Inflammatory macrophage treated with lipopolysaccharide for 4 hours (primary cell): ENCODE results near the gene GAST.

Source experiments
- DNase-seq: peaks from one replicate; pipeline ENCODE4 v3.0.0-alpha.2; 2020

GAST gene

DNA sequence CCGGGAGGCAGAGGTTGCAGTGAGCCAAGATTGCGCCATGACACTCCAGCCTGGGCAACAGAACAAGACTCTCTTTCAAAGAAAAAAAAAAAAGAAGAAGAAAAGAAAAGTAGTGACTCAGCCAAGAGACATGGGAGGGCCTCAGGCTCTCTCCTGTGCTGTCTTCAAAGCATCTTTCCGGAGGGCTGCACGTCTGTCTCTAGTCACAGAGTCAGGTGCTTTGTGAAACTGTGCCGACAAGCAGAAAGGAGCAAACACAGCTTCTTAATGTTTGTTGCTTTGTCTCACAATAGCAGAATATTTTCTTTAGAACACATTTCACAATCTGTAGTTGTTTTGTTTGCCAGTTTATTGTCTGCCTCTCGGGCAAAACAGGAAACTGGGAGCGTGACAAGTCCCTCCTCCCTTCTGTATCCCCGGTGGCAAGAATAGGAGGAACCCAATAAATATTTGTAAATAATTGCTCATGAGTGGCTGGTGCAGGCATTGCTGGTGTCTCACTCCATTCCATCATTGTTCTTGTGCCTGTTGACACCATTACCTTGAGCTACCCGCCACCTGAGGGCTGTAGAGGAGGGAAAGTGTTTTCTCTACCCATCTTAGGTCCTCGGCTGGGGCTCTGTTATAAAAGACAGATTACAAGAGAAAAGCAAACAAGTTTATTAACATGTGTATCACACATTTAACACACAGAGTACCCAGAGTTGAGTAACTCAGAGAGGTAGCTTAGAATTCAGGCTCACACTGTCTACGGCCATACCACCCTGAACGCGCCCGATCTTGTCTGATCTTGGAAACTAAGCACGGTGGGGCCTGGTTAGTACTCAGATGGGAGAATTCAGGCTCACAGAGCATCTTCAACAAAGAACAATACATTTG lies 5.5 kb downstream of the GAST start:
- peak; percentile 77 for DNase-seq

DNA sequence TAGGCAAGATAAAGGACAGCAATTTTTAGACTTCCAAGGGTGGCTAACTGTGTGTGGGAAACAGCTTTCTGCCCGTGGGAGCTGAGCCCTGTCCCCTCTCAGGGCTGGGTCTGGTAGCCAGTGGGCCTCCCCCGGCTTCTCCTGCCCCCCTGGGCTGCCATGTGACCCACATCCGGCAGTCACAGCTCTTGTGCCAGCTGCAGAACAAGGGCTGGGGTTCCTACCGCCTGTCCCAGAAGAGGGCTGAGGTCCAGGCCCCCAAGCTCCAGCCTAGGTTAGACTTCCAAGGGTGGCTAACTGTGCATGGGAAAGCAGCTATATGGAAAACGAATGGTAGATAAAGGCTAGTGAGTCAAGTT lies 6.1 kb downstream of the GAST start:
- no peak for DNase-seq

DNA sequence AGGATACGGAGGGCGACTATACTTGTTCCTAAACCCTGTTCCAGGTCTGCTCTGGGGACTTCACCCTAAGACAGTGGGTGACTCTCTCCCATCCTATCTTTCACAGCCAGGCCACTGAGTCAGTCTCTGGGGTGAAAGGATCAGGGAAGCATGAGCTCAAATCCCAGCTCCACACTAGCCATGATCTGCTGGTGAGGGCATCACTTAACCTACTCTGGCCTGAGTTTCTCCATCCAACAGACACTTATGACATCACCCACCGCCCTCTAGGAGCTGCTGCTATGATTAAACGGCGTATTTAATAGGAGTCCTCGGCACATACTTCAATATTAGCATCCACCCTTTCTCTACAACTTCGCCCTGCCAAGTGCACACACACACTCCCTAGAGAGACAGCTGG lies 10.1 kb downstream of the GAST start:
- DNase-seq = no peak

DNA sequence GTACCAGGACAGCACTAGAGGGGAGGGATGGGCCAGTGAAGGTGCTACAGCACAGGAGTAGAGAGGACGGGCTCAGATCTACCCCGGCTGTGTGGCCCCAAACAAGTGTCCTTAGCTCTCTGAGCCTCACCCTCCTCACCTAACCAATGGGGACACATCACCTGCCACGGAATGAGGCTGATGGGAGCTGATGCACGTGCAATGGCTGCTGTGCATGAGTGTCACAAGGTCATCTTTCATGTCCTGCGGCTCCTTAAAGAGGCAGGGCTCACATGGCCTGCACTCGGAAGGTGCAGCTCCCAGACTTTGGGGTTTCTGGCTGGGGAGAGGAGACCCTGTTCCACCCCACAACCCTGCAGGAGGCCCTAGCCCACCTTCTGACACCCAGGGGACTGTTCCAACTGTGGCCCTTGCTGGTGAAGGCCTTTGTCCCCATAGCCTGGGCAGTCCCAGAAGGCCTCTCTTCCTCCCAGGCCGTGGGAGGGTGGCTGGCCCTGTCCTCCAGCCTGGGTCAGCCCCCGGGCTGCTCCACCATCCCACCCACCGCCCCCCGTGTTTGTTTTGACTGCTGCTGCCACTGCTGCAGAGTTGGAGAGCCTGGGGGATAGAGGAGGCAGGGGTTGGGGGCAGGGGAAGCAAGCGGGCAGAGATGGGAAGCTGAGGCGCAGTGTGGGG lies 11.8 kb downstream of the GAST start:
- DNase-seq = no peak

DNA sequence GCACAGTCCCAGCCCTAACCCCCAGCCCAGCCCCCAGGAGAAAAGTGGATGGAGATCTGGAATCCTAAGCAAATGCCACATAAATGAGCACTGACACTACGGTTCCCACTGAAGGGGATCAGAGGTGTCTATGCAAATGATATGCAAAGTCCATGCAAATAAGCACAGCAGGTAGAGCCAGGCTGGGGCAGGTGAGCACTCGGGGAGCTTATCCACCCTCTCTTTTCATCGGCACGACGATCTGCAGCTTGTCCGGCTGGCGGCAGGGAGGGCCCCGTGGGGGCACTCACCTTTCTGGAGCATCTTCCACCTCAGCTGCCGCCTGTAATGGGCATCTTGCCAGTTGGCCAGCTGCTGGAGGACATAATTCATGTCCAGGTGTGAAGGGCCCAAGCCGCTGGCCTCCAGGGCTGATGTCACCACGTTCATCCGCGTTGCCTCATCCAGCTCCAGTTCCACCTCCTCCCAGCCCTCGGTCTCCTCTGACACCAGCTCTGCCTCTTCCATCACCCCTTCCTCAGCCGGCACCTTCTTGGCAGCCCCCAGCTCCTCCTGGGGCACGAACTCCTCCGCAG lies 12.4 kb downstream of the GAST start:
- no peak for DNase-seq

DNA sequence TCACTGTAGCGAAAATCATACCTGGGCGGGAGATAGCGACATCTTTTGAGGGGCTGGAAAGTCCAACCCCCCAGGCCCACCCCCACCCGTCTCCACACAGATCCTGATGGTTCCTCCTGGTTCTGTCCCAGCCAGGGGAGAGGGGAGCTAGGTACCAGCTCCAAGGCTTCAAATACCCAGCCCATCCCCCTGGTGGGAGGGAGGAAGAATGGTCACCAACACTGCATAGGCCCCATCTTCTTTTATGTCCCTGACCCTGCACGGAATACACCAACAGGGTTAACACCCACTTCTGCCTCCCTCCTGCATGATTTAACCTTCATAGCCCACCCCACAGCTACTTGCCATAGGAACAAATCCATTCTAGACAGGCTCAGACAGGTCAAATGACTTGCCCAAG lies 13.0 kb downstream of the GAST start:
- no peak for DNase-seq

DNA sequence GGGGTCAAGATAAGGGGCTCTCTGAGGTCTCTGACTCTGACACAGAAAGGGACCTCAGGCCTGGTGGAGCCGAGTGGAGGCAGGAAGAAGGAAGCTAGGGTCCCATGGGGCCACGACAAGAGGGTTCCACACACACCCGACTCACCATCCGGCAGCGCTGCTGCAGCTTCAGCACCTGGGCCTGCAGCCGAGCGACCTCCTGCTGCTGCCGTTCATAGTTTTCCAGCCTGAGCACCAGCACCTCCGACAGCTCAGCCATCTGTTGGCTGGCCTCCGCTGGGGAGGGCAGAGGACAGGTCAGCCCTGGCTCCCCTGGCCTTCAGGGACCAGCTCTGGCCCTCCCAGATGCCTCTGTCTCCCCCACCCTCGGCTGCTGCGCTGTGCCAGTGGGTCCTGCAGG lies 15.9 kb downstream of the GAST start:
- no peak for DNase-seq

DNA sequence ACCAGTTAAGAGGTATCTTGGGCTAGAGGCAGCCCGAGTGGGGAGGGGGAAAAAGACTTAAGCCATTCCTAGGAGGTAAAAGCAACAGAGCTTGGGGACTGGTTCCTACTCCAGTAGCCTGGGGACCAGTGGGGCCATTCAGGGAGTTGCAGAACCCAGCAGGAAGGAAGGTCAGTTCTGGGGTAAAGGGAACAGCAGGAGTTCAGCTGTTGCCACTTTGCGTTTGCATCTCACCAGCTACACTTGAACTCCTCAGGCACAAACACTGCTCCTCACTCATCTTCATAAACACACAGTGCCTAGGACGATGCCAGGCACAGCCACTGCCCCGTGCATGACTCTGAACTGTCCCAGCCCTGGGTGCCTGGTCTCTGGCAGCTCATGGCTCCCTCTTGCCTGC lies 18.3 kb downstream of the GAST start:
- peak; percentile 8 for DNase-seq

DNA sequence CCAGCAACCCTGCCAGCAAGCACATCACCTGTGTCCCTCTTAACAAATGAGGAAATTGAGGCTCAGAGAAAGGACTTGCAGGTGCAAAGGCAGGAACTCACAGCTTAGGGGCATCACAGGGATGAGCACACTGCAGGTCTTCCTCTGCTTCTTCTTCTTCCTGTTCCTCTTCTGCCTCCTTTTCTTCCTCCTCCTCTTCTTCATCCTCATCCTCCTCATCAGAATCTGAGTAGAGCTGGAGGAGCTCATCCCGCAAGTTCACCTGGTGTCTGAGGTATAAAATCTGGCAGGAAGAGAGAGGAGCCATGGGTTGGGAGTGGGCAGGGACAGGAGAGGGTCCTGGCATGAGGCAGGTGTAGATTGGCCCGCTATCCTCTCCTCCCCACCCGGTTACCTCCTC lies 19.7 kb downstream of the GAST start:
- no peak for DNase-seq

DNA sequence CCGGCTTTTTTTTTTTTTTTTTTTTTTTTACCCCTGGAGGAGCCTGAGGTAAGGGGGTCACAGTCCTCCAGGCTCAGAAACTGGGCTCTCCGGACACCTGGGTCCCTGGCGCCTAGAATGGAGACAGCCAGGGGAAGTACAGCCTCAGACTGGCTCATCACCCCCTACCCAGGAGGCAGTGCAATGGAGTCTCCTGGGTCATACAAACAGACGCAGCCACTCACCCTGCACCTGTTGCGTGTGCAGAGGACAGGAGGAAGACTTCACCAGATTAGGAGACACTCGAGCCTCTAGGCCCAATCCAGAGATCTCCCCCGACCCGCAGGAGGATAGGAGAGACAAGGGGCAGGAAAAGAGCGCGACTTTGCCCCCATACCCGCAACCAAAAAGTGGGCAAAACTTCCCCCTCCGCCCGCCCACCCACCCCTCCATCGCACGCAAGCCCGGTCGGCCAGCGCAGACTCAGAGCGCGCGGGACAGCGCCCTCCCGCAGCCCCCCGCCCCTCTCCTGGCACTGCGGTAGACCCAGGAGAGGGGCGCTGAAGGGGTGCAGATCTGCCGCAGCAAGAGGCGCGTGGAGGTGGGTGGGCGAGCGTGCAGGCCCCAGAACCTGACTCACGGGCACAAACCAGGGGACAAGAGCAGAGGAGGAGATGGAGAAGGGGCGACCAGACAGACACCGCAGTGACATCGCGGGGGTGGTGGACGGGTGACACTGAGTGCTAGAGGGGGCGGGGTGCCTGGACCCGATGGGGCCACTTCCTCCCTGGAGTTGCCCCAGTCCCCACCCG lies 21.4 kb downstream of the GAST start:
- peak; percentile 1 for DNase-seq

DNA sequence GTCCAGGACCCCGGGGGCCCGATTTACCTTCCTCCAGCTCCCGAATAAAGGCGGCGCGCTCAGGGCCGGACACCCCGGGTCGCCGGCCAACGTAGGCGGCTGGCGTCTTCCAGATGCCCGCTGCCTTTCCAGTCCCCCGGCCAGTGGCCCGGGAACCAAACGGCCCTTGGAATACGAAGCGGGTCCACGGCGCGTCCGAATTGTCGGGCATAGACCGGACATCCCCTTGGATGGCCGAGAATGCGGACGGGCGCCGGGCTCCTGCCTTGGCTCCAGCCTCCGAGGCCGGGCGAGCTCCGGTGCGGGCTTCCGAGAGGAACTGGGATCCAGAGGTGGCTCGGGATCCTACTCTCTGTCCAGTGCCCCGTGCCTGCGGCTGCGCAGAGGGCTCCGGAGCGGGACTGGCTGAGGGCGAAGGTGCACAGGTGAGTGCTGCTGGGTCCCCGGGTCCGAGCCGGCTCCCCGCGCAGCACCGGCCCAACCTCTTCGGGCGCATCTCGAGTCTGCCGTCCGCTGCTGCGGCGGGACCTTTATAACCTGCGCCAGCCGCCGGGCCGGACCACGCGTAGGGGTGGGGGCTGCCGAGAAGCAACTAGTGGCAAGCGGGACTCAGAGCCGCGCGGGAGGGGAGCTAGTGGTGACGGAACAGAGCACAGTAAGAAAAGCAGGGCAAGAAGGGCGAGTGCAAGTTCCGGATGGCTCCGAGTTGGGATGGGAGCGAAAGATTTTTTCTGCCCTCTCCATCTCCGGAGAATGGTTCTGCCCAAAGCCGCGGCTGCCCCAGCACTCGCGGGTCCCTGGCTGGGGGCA lies 22.2 kb downstream of the GAST start, which contains the start of gene HAP1:
TSS of gene HAP1 (minus strand) at position 505 of the 810 bp plus-strand sequence. CDS start at position 496, 9 bp downstream.
- no peak for DNase-seq

DNA sequence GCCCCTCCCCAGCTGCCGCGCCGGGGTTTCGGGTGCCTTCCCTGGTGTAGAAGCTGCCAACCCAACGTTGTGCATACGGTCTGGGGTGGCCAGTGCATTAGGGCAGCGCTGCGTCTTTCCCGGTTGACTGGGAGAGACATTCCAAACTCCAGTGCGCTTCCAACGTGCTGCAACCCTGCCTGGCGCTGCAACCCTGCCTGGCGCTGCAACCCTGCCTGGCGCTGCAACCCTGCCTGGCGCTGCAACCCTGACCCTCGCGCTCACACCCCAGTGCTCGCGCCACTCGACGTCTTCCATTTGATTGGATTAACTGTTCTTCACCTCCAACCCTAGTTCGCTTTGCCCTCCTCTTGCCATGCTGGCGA lies 22.8 kb downstream of the GAST start:
- no peak for DNase-seq

DNA sequence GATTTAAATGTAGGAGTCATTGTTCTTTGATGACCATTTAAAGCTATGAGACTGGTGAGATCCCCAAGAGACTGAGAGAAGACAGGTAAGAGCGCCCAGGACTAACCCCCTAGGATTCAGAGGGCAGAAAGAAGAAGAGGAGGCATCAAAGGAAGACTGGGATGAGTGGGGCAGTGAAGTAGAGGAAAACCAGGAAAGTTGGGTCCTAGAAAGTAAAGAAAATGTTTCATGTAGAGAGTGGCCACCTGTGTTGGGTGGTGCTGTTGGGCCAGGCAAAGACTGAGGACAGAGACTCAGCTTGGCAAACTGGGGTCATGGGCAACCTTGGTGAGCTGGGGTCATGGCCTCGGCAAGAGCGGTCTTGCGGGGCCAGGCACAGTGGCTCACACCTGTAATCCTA lies 23.6 kb downstream of the GAST start:
- no peak for DNase-seq

DNA sequence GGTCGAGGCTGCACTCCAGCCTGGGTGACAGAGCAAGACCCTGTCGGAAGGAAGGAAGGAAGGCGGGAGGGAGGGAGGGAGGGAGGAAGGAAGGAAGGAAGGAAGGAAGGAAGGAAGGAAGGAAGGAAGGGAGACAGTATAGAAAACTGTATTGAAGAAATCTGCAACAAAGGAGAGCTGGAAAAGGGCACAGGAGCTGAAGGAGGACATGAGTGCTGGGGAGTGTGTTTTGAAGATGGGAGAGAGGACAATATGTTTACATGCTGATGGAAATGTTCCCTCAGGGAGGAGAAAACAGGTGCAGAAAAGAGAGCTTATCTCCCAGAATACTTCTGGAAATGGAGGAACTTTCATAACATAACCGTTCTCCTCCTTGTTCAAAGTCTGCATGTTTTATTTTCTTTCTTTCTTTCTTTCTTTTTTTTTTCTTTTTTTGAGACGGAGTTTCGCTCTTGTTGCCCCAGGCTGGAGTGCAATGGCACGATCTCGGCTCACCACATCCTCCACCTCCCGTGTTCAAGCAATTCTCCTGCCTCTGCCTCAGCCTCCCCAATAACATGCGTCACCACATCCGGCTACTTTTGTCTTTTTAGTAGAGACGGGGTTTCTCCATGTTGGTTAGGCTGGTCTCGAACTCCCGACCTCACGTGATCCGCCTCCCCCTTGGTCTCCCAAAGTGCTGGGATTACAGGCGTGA lies 25.0 kb downstream of the GAST start:
- DNase-seq = no peak

DNA sequence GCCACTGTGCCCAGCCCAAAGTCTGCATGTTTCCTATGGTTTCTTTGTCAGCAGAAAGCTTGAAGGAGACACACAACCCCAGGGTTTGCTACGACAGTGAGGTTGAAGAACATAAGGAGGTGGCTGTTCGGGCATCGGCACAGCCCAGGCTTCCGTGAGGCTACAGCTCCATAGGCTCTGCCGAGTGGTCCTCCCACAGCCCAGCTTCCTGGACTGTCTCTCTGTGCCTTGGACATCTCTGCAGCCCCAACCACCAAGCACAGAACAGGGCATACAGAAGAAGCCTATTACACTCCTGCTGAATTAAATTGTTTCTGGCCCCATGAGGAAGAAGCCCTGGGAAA lies 25.5 kb downstream of the GAST start:
- no peak for DNase-seq

DNA sequence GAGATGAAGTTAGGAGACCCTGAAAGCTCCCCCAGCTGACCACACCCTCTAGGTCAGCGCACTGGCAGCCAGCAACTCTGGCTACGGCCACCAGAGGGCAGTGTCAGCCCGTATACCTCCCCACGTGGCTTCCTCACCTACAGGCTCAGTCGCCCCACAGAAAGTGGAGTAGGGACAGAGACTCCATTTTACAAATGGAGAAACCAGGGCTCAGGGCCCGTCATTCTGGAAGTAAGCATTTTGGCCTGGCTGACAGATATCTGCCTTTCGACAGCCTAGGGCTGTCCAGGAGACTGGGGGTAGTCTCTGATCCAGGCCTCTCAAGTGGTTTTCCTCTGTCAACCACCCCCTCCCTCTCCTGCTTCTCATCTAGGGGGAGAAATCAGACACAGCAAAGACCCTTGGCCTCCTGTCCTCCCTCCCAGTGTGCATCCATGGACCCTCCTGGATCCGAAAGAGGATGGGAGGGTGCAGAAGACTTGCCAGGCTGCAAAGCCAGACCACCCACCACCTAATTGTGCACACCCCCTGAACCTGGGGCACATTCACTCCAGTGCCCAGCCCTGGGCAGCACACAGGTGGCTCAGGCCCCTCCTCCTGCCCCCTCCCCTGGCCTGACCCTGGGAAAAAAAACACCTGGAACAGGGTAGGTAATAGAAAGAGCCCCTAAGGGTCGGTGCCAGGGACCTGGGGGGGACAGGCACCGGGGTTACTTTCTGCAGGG lies 26.1 kb downstream of the GAST start:
- DNase-seq = peak; percentile 67

DNA sequence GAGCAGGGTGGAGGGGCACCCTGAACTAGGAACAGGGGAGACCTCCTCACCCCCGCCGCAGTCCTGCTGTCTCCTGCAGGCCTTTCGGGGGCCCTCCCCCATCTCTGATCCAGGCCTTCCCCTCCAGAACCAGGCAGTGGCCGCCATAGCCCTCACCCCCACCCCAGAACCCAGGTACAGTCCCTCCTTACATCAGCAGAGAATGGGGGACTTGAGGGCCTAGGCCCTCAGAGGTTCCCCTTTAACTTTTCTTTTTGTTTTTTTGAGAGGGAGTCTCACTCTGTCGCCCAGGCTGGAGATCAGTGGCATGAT lies 26.6 kb downstream of the GAST start:
- DNase-seq = no peak

DNA sequence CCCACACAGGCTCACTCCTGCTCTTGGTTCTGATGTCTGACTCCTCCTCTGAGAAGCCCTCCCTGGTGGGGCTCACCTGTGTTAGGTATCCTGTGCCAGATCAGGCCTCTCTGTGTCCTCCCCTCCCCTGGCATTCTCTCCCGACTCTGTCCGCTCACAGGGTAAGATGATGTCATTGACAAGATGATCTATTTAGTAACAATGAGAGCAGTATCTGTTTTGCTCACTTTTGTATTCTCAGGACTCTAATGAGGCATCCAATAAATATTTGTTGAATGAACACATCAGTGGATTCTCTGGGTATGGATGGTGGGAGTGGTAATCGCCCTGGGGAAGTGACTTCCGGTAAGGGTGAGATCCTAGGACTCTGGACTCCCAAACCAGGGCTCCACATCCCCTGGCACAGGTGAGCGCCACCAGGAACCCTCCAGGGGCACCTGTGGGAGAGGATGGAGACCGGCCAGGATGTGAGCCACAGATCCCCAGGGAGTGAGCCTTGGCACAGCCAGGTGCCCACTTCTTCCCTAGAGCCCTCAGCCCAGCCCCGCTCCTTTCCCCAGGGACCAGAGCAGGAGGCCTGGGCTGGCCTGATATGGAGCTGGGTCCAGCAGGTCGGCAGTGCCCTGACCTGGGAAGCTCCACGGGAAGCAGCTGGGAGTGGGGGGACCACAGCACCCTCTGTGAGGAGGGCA lies 27.7 kb downstream of the GAST start:
- no peak for DNase-seq

DNA sequence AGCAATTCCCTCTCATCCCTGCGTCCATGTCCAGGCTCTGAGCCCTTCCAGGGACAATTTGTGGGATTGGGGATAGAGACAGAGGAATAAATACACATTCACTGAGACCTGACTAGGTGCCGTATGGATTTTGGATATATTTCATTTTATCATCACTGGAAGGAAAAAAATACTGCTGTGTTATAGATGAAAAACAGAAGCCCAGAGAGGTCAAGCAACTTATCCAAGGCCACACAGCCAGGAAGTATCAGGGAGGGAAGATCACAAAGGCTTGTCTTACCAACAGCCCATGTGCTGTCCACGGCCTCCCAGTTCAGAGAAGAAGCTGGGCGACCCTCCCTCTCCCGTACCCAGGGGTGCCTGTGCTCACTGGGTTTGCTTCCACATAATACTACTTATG lies 28.4 kb downstream of the GAST start:
- no peak for DNase-seq

DNA sequence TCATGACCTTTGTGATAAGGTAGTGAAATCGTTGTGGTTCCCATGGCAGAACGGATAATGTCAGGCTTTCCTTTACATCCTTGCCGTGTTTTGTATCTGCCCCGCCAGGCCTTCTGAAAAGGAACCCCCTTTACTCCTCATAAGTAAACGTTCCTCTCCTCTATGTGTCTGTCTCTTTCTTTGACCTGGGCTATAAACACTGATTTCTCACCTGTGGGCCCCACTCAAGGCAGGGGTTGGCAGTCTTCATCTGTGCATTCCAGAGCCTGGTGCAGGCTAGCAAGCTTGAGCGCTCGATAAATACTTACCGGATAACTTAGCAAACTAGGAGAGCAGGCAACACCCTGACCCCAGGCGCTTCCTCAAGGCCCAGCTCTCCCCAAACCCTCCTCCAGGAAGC lies 29.6 kb downstream of the GAST start:
- DNase-seq = no peak

DNA sequence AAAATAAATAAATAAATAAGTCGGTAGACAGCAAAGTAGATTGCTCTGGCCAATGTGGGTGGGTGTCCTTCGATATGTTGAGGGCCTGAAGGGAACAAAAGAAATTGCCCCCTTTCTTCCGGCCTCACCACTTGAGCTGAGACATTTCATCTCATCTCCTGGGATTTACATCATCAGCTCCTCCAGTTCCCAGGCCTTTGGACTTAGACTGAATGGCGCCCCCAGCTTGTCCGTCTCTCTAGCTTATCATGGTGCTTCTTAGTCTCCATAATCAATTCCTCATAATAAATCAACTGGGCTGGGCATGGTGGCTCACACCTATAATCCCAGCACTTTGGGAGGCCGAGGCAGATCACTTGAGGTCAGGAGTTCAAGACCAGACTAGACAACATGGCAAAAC lies 36.1 kb downstream of the GAST start:
- DNase-seq = no peak
